Activated CD8-positive, alpha-beta T cell treated with anti-CD3 and anti-CD28 coated beads for 36 hours (primary cell): ENCODE data around the gene HNRNPU. TPM values are rescaled to one million over a fixed set of nuclear protein-coding genes. Genes with fewer than 3 reads are reported as not detected.

Source experiments
- ATAC-seq: fragments of 200-7000 bp; cut with Tn5 transposase; one replicate; pipeline ENCODE4 v1.10.0; 2021; ENCODE audit warnings: mild to moderate bottlenecking, moderate library complexity
- CTCF ChIA-PET: fragments of 350-600 bp; sonication (Branson Sonifier 250); formaldehyde crosslinking; loops from one replicate; lab custom pipeline; 2021; ENCODE audit warnings: antibody characterized with exemption; lab: Charles Lee
- POLR2A ChIA-PET: fragments of 350-600 bp; sonication (Branson Sonifier 250); formaldehyde crosslinking; loops from one replicate; lab custom pipeline; 2021; ENCODE audit warnings: antibody characterized with exemption; lab: Charles Lee
- DNase-seq: peaks from one replicate; pipeline ENCODE4 v3.0.0-alpha.2; 2020
- H3K27ac Mint-ChIP-seq: one replicate; pipeline ENCODE4 v1.8.0; 2021; ENCODE audit warnings: mild to moderate bottlenecking, mixed read lengths
- H3K27me3 Mint-ChIP-seq: one replicate; pipeline ENCODE4 v1.8.0; 2021; ENCODE audit warnings: mixed read lengths
- H3K36me3 Mint-ChIP-seq: one replicate; pipeline ENCODE4 v1.8.0; 2021; ENCODE audit warnings: low read depth, mixed read lengths
- H3K4me1 Mint-ChIP-seq: one replicate; pipeline ENCODE4 v1.8.0; 2021; ENCODE audit warnings: low read depth, mixed read lengths
- H3K4me3 Mint-ChIP-seq: one replicate; pipeline ENCODE4 v1.8.0; 2021; ENCODE audit warnings: mild to moderate bottlenecking, moderate library complexity, mixed read lengths
- H3K9me3 Mint-ChIP-seq: one replicate; pipeline ENCODE4 v1.8.0; 2021; ENCODE audit warnings: mixed read lengths
- intact Hi-C: fragments of 100-400 bp; cut with micrococcal nuclease; formaldehyde crosslinking; loops from one replicate; pipeline ENCODE4 v1.10.0; 2022
- total RNA-seq, 2 experiments: library from RNA; stranded (reverse); gene quantifications; one replicate each; pipeline ENCODE4 v1.2.3, GENCODE V29; 2021
- TF ChIP-seq, protein P1 (sequence below): fragments of 200-600 bp; IDR thresholded peaks from one replicate; pipeline ENCODE4 v1.8.0; 2022; ENCODE audit warnings: antibody characterized with exemption, mild to moderate bottlenecking

The HNRNPU gene
- total RNA-seq = 100 to 1,000 TPM; 469 to 474 TPM

DNA sequence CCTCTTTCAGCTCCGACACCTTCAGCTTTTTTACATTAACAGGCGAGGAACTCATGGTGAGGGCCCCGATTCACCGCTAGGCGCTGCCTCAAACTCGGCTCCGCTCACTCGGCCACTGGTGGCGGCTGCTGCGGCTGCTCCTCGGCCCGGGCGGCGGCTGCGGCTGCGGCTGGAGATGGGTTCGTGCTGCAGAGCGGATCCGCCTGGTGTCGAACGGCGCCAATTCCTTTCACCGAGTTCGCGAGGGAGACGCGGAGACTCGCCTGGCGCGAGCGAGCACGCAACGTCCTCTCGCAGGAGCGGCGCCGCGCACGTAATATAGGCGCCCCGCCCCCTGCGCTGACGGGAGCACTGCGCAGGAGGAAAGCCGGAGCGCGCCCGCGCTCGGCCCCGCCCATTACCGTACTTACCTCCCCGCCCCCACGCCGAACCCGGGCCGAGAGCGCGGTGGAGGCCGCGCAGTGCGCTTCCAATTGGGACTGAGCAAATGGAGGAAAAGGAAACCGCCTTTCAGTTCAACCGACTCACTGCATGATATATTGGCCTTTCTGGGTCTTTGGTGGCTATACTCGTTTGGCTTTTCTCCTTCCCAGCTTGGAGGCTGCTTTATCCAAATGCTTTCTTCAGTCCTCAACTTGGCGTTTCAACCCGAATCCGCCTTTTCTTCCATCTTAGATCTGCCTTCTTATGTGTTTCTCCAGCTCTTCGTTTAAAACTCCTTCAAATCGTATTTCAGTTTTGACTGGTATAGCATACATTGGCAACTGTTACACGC, at the start of gene HNRNPU:
HNRNPU (minus strand) TSS at position 291 of the 775 bp plus-strand sequence; CDS start at position 55, 236 bp downstream.
- H3K36me3 Mint-ChIP-seq = peaks cover 40% of the 10 kb centered on the region
- H3K4me1 Mint-ChIP-seq = peaks cover 34% of the 10 kb centered on the region
- peak; percentile 80 for ATAC-seq
- H3K9me3 Mint-ChIP-seq = no peaks in the 10 kb centered on the region
- intact Hi-C loops = loop anchor here (5.0 kb wide), 2 partner anchors 98 to 178 kb away; no protein-coding TSS in a partner anchor
- ChIA-PET CTCF (interaction anchor here (0.8 to 5.8 kb wide), 9 partner anchors 9 to 178 kb away, joined by 3 to 34 read pairs (median 4); partner anchors contain the start of gene COX20), POLR2A (interaction anchor here (0.5 to 20.0 kb wide), 13 partner anchors 12 to 413 kb away, joined by 3 to 554 read pairs (median 4); partner anchors contain the start of genes ADSS2, CATSPERE and COX20)
- DNase-seq = peak; percentile 97
- H3K27ac Mint-ChIP-seq = peak within 1 kb of the TSS; percentile 99
- TF ChIP-seq, protein P1, sequence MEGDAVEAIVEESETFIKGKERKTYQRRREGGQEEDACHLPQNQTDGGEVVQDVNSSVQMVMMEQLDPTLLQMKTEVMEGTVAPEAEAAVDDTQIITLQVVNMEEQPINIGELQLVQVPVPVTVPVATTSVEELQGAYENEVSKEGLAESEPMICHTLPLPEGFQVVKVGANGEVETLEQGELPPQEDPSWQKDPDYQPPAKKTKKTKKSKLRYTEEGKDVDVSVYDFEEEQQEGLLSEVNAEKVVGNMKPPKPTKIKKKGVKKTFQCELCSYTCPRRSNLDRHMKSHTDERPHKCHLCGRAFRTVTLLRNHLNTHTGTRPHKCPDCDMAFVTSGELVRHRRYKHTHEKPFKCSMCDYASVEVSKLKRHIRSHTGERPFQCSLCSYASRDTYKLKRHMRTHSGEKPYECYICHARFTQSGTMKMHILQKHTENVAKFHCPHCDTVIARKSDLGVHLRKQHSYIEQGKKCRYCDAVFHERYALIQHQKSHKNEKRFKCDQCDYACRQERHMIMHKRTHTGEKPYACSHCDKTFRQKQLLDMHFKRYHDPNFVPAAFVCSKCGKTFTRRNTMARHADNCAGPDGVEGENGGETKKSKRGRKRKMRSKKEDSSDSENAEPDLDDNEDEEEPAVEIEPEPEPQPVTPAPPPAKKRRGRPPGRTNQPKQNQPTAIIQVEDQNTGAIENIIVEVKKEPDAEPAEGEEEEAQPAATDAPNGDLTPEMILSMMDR = peak; percentile 54
- H3K4me3 Mint-ChIP-seq = peak within 1 kb of the TSS; percentile 95
- no peaks in the 10 kb centered on the region for H3K27me3 Mint-ChIP-seq

GRCh38 chr1:244913806-244914205, 49.5 kb upstream of the HNRNPU start:
- intact Hi-C loops = no loop called here
- TF ChIP-seq, protein P1 = no peak
- CTCF ChIA-PET = no interaction called here
- Mint-ChIP-seq H3K36me3 (no peaks in the 10 kb centered on the region), H3K4me3 (no peak overlapping the region), H3K27me3 (no peaks in the 10 kb centered on the region), H3K4me1 (peaks cover 3% of the 10 kb centered on the region), H3K9me3 (no peaks in the 10 kb centered on the region), H3K27ac (no peak overlapping the region)
- DNase-seq (no peak), ATAC-seq (no peak)
- POLR2A ChIA-PET = no interaction called here

DNA sequence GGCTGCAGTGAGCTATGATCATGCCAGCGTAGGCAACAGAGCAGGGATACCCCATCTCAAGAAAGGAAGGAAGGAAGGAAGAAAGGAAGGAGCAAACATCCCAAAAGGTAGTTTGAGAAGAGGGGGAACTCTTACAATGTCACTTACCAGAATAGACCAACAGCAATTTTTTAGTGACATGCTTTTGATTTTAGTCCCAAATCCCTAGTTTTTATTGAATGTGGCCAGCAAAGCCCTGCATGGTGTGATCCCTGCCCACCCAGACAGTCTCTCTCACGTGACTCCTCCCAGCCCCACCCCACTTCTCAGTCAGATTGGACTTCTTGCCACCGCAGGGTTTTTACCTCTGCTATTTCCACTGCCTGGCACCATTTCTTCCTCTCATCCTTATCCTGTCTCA, 39.8 kb upstream of the HNRNPU start:
- TF ChIP-seq, protein P1 = no peak
- Mint-ChIP-seq H3K27ac (no peak overlapping the region), H3K27me3 (no peaks in the 10 kb centered on the region), H3K4me3 (no peak overlapping the region), H3K36me3 (no peaks in the 10 kb centered on the region), H3K4me1 (no peaks in the 10 kb centered on the region), H3K9me3 (no peaks in the 10 kb centered on the region)
- no peak for DNase-seq
- intact Hi-C loops = no loop called here
- ChIA-PET POLR2A (no interaction called here), CTCF (interaction anchor here (1.5 kb wide), 1 partner anchor 139 kb away, joined by 4 read pairs; no protein-coding TSS in a partner anchor)
- no peak for ATAC-seq

GRCh38 chr1:244901400-244902015, 37.2 kb upstream of the HNRNPU start:
- H3K9me3 Mint-ChIP-seq = no peaks in the 10 kb centered on the region
- no peak overlapping the region for H3K27ac Mint-ChIP-seq
- H3K4me3 Mint-ChIP-seq = no peak overlapping the region
- CTCF ChIA-PET = no interaction called here
- TF ChIP-seq, protein P1 = no peak
- no peaks in the 10 kb centered on the region for H3K27me3 Mint-ChIP-seq
- H3K4me1 Mint-ChIP-seq = no peaks in the 10 kb centered on the region
- intact Hi-C loops = no loop called here
- POLR2A ChIA-PET = no interaction called here
- H3K36me3 Mint-ChIP-seq = no peaks in the 10 kb centered on the region
- no peak for ATAC-seq
- DNase-seq = no peak
